Cardiac muscle cell (in vitro differentiated cells and primary cell): ENCODE data around the gene CD40. TPM values are rescaled to one million over a fixed set of nuclear protein-coding genes. Genes with fewer than 3 reads are reported as not detected.

Experiments
- DNase-seq, 2 donors: peaks; one replicate each; pipeline versions ENCODE4 v3.0.0 to v3.0.0-alpha.2; 2010 to 2017; ENCODE audit warnings: low read depth in 1 of 2, low spot score in 1 of 2
- H3K27ac ChIP-seq: fragments of 200-600 bp; sonication (generic); 2 replicates; pipeline ENCODE4 v1.5.1; 2016
- H3K27me3 ChIP-seq: fragments of 200-600 bp; sonication (generic); 2 replicates; pipeline ENCODE4 v1.6.0; 2016; ENCODE audit warnings: control low read depth
- H3K36me3 ChIP-seq: fragments of 200-600 bp; sonication (generic); 2 replicates; pipeline ENCODE4 v1.5.1; 2016; ENCODE audit warnings: control low read depth
- H3K4me1 ChIP-seq: fragments of 200-600 bp; sonication (generic); 2 replicates; pipeline ENCODE4 v1.8.1; 2017; ENCODE audit warnings: low read depth, mild to moderate bottlenecking, mixed run types
- H3K4me3 ChIP-seq: fragments of 200-600 bp; sonication (generic); 2 replicates; pipeline ENCODE4 v1.5.1; 2016; ENCODE audit warnings: mild to moderate bottlenecking
- H3K9me3 ChIP-seq: fragments of 200-600 bp; sonication (generic); 2 replicates; pipeline ENCODE4 v1.5.1; 2017; ENCODE audit warnings: low read depth, mild to moderate bottlenecking, control low read depth
- polyA plus RNA-seq: library from polyadenylated mRNA; unstranded; fragments of >200 nt; fragmentation: Nextera tagmentation; extraction: Ambion mirVana; gene quantifications from 2 replicates; pipeline ENCODE4 v1.2.1, GENCODE V29; 2016
- total RNA-seq: library from RNA; depleted of rRNA; stranded (reverse); fragments of >200 nt; gene quantifications from 2 replicates; pipeline ENCODE4 v1.2.3, GENCODE V29; 2016
- TF ChIP-seq, protein P1 (sequence below): IDR thresholded peaks from 2 replicates; pipeline ENCODE4 v1.5.1; 2012; ENCODE audit warnings: low read depth, mild to moderate bottlenecking, low read length

The CD40 gene
- total and polyA plus RNA-seq, 2 experiments from 2014 or later, result 0.42 to 1.5 TPM

GRCh38 chr20:46112430-46113112 lies 5.5 kb upstream of the CD40 start:
- TF ChIP-seq, protein P1, sequence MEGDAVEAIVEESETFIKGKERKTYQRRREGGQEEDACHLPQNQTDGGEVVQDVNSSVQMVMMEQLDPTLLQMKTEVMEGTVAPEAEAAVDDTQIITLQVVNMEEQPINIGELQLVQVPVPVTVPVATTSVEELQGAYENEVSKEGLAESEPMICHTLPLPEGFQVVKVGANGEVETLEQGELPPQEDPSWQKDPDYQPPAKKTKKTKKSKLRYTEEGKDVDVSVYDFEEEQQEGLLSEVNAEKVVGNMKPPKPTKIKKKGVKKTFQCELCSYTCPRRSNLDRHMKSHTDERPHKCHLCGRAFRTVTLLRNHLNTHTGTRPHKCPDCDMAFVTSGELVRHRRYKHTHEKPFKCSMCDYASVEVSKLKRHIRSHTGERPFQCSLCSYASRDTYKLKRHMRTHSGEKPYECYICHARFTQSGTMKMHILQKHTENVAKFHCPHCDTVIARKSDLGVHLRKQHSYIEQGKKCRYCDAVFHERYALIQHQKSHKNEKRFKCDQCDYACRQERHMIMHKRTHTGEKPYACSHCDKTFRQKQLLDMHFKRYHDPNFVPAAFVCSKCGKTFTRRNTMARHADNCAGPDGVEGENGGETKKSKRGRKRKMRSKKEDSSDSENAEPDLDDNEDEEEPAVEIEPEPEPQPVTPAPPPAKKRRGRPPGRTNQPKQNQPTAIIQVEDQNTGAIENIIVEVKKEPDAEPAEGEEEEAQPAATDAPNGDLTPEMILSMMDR, result no peak
- H3K27ac ChIP-seq, result no peak overlapping the region
- no peak for DNase-seq

GRCh38 chr20:46113113-46113470 lies 5.0 kb upstream of the CD40 start:
- H3K27ac ChIP-seq, result no peak overlapping the region

More at GRCh38 chr20:46112430-46113112, 5.5 kb upstream of the CD40 start:
- no peaks in the 10 kb centered on the region for H3K27me3 ChIP-seq
- H3K4me3 ChIP-seq, result no peak overlapping the region
- H3K4me1 ChIP-seq, result peaks cover 6% of the 10 kb centered on the region
- no peaks in the 10 kb centered on the region for H3K36me3 ChIP-seq
- no peaks in the 10 kb centered on the region for H3K9me3 ChIP-seq

GRCh38 chr20:46114449-46114848 lies 3.7 kb upstream of the CD40 start:
- Histone ChIP-seq H3K27ac (no peak overlapping the region), H3K36me3 (no peaks in the 10 kb centered on the region), H3K4me1 (no peaks in the 10 kb centered on the region), H3K4me3 (no peak overlapping the region), H3K9me3 (no peaks in the 10 kb centered on the region), H3K27me3 (no peaks in the 10 kb centered on the region)
- no peak for DNase-seq
- TF ChIP-seq, protein P1, result no peak

More at GRCh38 chr20:46113113-46113470, 5.0 kb upstream of the CD40 start:
- H3K36me3 ChIP-seq, result no peaks in the 10 kb centered on the region
- no peaks in the 10 kb centered on the region for H3K9me3 ChIP-seq
- H3K4me3 ChIP-seq, result no peak overlapping the region
- TF ChIP-seq, protein P1, result no peak
- peaks cover 6% of the 10 kb centered on the region for H3K4me1 ChIP-seq
- no peak for DNase-seq
- H3K27me3 ChIP-seq, result no peaks in the 10 kb centered on the region

- Histone ChIP-seq H3K27me3 (no peaks in the 10 kb centered on the region), H3K4me1 (no peaks in the 10 kb centered on the region), H3K4me3 (no peak overlapping the region), H3K27ac (no peak overlapping the region), H3K36me3 (no peaks in the 10 kb centered on the region), H3K9me3 (no peaks in the 10 kb centered on the region)
- TF ChIP-seq, protein P1, result no peak
- DNase-seq, result peak in 1 of 2 donors; percentile 33
Measured at GRCh38 chr20:46118481-46119020, 437 bp downstream of the CD40 start.

DNA sequence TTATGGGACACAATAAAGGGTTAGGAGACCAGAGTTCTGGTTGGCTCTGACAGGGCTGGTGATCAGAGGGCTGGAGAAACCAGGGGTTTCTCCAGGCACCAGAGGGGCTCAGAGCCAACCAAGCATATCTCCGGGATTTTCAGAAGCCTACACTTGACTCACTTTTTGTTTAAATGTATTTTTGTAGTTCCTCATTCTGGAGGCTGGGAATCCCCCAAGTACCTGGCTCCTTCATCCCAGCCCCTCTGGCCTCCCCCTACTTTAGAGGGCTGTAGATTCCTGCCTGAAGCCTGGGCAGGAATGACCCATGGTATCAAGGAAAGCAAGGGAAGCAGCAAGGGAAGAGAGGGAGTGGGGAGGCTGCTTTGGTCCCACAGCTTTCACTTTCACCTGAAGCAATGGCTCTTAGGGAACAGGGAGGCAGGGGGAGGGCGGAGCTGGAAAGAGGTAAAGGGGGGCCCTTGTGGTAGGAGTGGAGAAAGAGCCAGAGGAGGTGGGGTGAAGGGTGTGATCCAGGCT lies 973 bp downstream of the CD40 start:
- TF ChIP-seq, protein P1, result no peak
- H3K27me3 ChIP-seq, result no peaks in the 10 kb centered on the region
- no peak for DNase-seq
- no peaks in the 10 kb centered on the region for H3K36me3 ChIP-seq
- H3K27ac ChIP-seq, result no peak overlapping the region
- no peaks in the 10 kb centered on the region for H3K4me1 ChIP-seq
- no peak overlapping the region for H3K4me3 ChIP-seq
- H3K9me3 ChIP-seq, result no peaks in the 10 kb centered on the region
